SK-N-MC (cell line): Measurements from ENCODE around the gene PPP4R1.

Experiments used
- EZH2 ChIP-seq: fragments of 200-600 bp; sonication (generic); IDR thresholded peaks from one replicate; pipeline ENCODE4 v1.6.1; 2017; ENCODE audit warnings: antibody characterized with exemption
- FOXP2 ChIP-seq: optimal IDR thresholded peaks from 2 replicates; pipeline ENCODE3; 2011; ENCODE audit warnings: mild to moderate bottlenecking, moderate library complexity; ENCODE audit not compliant: insufficient read depth; ENCODE audit errors: extremely low read length, control extremely low read depth
- POLR2AphosphoS5 ChIP-seq: IDR thresholded peaks from 2 replicates; pipeline ENCODE4 v1.6.1; 2012; ENCODE audit warnings: mild to moderate bottlenecking, low read depth, low read length, borderline replicate concordance

DNA sequence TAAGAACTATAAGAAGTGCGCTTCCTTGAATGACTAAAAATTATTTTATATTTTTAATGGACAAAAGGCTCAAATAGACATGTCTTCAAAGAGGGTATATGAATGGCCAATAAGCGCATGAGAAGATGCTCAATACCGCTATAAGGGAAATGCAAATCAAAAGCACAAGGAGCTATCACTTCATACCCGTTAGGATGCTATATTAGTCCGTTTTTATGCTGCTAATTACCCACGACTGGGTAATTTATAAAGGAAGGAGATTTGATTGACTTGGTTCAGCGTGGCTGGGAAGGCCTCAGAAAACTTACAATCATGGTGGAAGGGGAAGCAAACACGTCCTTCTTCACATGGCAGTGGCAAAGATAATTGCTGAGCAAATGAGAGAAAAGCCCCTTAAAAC is 20.5 kb upstream of the PPP4R1 start:
- TF ChIP-seq EZH2 (no peak), POLR2AphosphoS5 (no peak), FOXP2 (no peak)
